H7 (cell line): Measurements from ENCODE around the gene SNX20. TPM values are rescaled to one million over a fixed set of nuclear protein-coding genes. Genes with fewer than 3 reads are reported as not detected.
A peak's percentile ranks its signal among the peaks of the same experiment; 100 is the strongest.

Experiments used
- DNase-seq: peaks from one replicate; pipeline ENCODE4 v3.0.0; 2012
- H3K27me3 ChIP-seq: 2 replicates; pipeline ENCODE4 v1.6.0; 2011; ENCODE audit warnings: mild to moderate bottlenecking, low read length; ENCODE audit not compliant: control insufficient read depth, insufficient read depth
- H3K36me3 ChIP-seq: replicated peaks from 2 replicates; pipeline ENCODE4 v1.5.1; 2011; ENCODE audit warnings: low read length; ENCODE audit not compliant: control insufficient read depth, insufficient read depth
- H3K4me3 ChIP-seq: 2 replicates; pipeline ENCODE4 v1.5.1; 2011; ENCODE audit warnings: low read depth, mild to moderate bottlenecking, control low read depth, low read length, moderate library complexity; ENCODE audit not compliant: insufficient read depth
- total RNA-seq: library from RNA; depleted of rRNA; stranded (reverse); fragments of >200 nt; shearing (Covaris generic); gene quantifications from 2 replicates; pipeline ENCODE4 v1.2.3, GENCODE V29; 2014

The SNX20 gene
- total RNA-seq, 1 experiment from 2014 or later, result not detected

GRCh38 chr16:50695017-50696000, 14.2 kb upstream of the SNX20 start:
- no peak for DNase-seq
- no peak overlapping the region for H3K4me3 ChIP-seq
- H3K27me3 ChIP-seq, result peaks cover 14% of the 10 kb centered on the region
- H3K36me3 ChIP-seq, result no peaks in the 10 kb centered on the region

GRCh38 chr16:50694206-50694605, 13.1 kb upstream of the SNX20 start:
- no peak for DNase-seq

GRCh38 chr16:50692999-50693781, 12.1 kb upstream of the SNX20 start, which contains the start of gene NOD2:
TSS of gene NOD2 (plus strand) at chr16:50693606. CDS start at chr16:50699496, 5,890 bp downstream.
- Histone ChIP-seq H3K36me3 (no peaks in the 10 kb centered on the region), H3K27me3 (peaks cover 14% of the 10 kb centered on the region), H3K4me3 (peak within 1 kb of the TSS; percentile 36)
- peak; percentile 97 for DNase-seq

More at GRCh38 chr16:50694206-50694605, 13.1 kb upstream of the SNX20 start:
- Histone ChIP-seq H3K4me3 (no peak overlapping the region), H3K36me3 (no peaks in the 10 kb centered on the region), H3K27me3 (peaks cover 14% of the 10 kb centered on the region)

- DNase-seq, result no peak
- peaks cover 14% of the 10 kb centered on the region for H3K27me3 ChIP-seq
- H3K36me3 ChIP-seq, result no peaks in the 10 kb centered on the region
- H3K4me3 ChIP-seq, result no peak overlapping the region
These were observed 11.5 kb upstream of the SNX20 start for GRCh38 chr16:50692644-50692998.

GRCh38 chr16:50690177-50690576, 9.1 kb upstream of the SNX20 start:
- H3K27me3 ChIP-seq, result peaks cover 14% of the 10 kb centered on the region
- DNase-seq, result no peak
- H3K36me3 ChIP-seq, result no peaks in the 10 kb centered on the region
- no peak overlapping the region for H3K4me3 ChIP-seq

GRCh38 chr16:50688867-50689266, 7.8 kb upstream of the SNX20 start:
- no peak for DNase-seq
- H3K4me3 ChIP-seq, result no peak overlapping the region
- H3K27me3 ChIP-seq, result peaks cover 12% of the 10 kb centered on the region
- H3K36me3 ChIP-seq, result no peaks in the 10 kb centered on the region

GRCh38 chr16:50688083-50688482, 7.0 kb upstream of the SNX20 start:
- H3K4me3 ChIP-seq, result no peak overlapping the region
- no peaks in the 10 kb centered on the region for H3K36me3 ChIP-seq
- DNase-seq, result no peak
- H3K27me3 ChIP-seq, result peaks cover 6% of the 10 kb centered on the region

- DNase-seq, result no peak
- Histone ChIP-seq H3K36me3 (no peaks in the 10 kb centered on the region), H3K27me3 (no peaks in the 10 kb centered on the region; the same call in 1 of the 2 replicates), H3K4me3 (no peak overlapping the region)
These were observed 4.5 kb upstream of the SNX20 start for GRCh38 chr16:50685462-50686063.

GRCh38 chr16:50684823-50685461, 3.8 kb upstream of the SNX20 start:
- no peaks in the 10 kb centered on the region for H3K36me3 ChIP-seq
- no peak for DNase-seq
- no peak overlapping the region for H3K4me3 ChIP-seq
- no peaks in the 10 kb centered on the region; the same call in 1 of the 2 replicates for H3K27me3 ChIP-seq

GRCh38 chr16:50683689-50684374, 2.7 kb upstream of the SNX20 start:
- Histone ChIP-seq H3K4me3 (no peak overlapping the region), H3K36me3 (no peaks in the 10 kb centered on the region), H3K27me3 (no peaks in the 10 kb centered on the region; the same call in 1 of the 2 replicates)
- DNase-seq, result no peak

GRCh38 chr16:50680556-50680893, 587 bp downstream of the SNX20 start:
- no peak for DNase-seq
- Histone ChIP-seq H3K27me3 (no peaks in the 10 kb centered on the region), H3K36me3 (no peaks in the 10 kb centered on the region), H3K4me3 (no peak overlapping the region)

GRCh38 chr16:50679676-50680555, 1.2 kb downstream of the SNX20 start:
- no peaks in the 10 kb centered on the region for H3K27me3 ChIP-seq
- no peak for DNase-seq
- H3K36me3 ChIP-seq, result no peaks in the 10 kb centered on the region
- no peak overlapping the region for H3K4me3 ChIP-seq

- no peaks in the 10 kb centered on the region for H3K36me3 ChIP-seq
- H3K27me3 ChIP-seq, result no peaks in the 10 kb centered on the region
- no peak overlapping the region for H3K4me3 ChIP-seq
- no peak for DNase-seq
These were observed 1.8 kb downstream of the SNX20 start for GRCh38 chr16:50679266-50679665.
